GM12872 (cell line): Measurements from ENCODE around the gene PSMC2.

Experiments used
- CTCF ChIP-seq: IDR thresholded peaks from 3 replicates; pipeline ENCODE4 v1.5.1; 2011; ENCODE audit warnings: low read depth, mild to moderate bottlenecking, low read length, moderate library complexity; ENCODE audit not compliant: insufficient read depth

The PSMC2 gene

GRCh38 chr7:103317009-103317408 is 30.4 kb upstream of the PSMC2 start:
- TF ChIP-seq CTCF = no peak

GRCh38 chr7:103325744-103326143 is 21.7 kb upstream of the PSMC2 start:
- TF ChIP-seq CTCF = no peak

GRCh38 chr7:103336761-103337160 is 10.7 kb upstream of the PSMC2 start:
- no peak for TF ChIP-seq CTCF

GRCh38 chr7:103338864-103339263 is 8.6 kb upstream of the PSMC2 start:
- TF ChIP-seq CTCF = no peak

GRCh38 chr7:103341466-103341865 is 6.0 kb upstream of the PSMC2 start:
- TF ChIP-seq CTCF = no peak

GRCh38 chr7:103343332-103343731 is 4.1 kb upstream of the PSMC2 start:
- no peak for TF ChIP-seq CTCF

GRCh38 chr7:103343758-103344452 is 3.5 kb upstream of the PSMC2 start:
- TF ChIP-seq CTCF = no peak
